ENCODE measurements around the gene INPP4A.

Gene INPP4A

GRCh38 chr2:98586551-98587140, 142.0 kb downstream of the INPP4A start:
- POLR2A ChIA-PET = interaction anchor here (1.6 kb wide), 1 partner anchor 22 kb away, joined by 3 read pairs; the partner anchor contains the start of genes COA5 and UNC50

GRCh38 chr2:98588880-98589431, 144.3 kb downstream of the INPP4A start:
- Histone ChIP-seq H3K27ac (ENCODE audit: extremely low read depth, low read depth, low read length) (no peak overlapping the region), H3K36me3 (ENCODE audit: control insufficient read depth in 2 of 2, insufficient read depth in 1 of 2, low read length in 2 of 2) (peaks cover 4 to 27% of the 10 kb centered on the region in 2 experiments; a peak in 2 of 3 replicates), H3K9me3 (ENCODE audit: control insufficient read depth, insufficient read depth, low read depth, low read length) (no peaks in the 10 kb centered on the region), H3K4me3 (ENCODE audit: low read depth, low read length) (no peak overlapping the region), H3K4me1 (ENCODE audit: control insufficient read depth, insufficient read depth, low read length) (no peaks in the 10 kb centered on the region; the same call in 1 of the 2 replicates)
- ChIA-PET CTCF (no interaction called here), POLR2A (no interaction called here)
- TF ChIP-seq ZIC2 (tag by site-specific recombination; IDR thresholded peaks at IDR 0.05) (peak; percentile 74), ZSCAN16 (tag by site-specific recombination; IDR thresholded peaks at IDR 0.05) (no peak), ZNF423 (tag by site-specific recombination; IDR thresholded peaks at IDR 0.05) (no peak), ZNF221 (tag by site-specific recombination; IDR thresholded peaks at IDR 0.05; ENCODE audit: borderline replicate concordance) (no peak), ZSCAN5A (tag by site-specific recombination; IDR thresholded peaks at IDR 0.05) (no peak), ZNF175 (tag by site-specific recombination; IDR thresholded peaks at IDR 0.05) (no peak), ZNF664 (tag by site-specific recombination; IDR thresholded peaks at IDR 0.05) (0 out of 2 replicates have a peak, but pooled peaks have one; percentile 20), ZNF560 (tag by site-specific recombination; IDR thresholded peaks at IDR 0.05; ENCODE audit: borderline replicate concordance) (no peak)

More at GRCh38 chr2:98586551-98587140, 142.0 kb downstream of the INPP4A start:
- Histone ChIP-seq H3K9me3 (ENCODE audit: control insufficient read depth, insufficient read depth, low read depth, low read length) (no peaks in the 10 kb centered on the region), H3K36me3 (ENCODE audit: control insufficient read depth in 2 of 2, insufficient read depth in 1 of 2, low read length in 2 of 2) (peaks cover 4 to 39% of the 10 kb centered on the region in 2 experiments; a peak in 2 of 3 replicates), H3K4me1 (ENCODE audit: control insufficient read depth, insufficient read depth, low read length) (no peaks in the 10 kb centered on the region; the same call in 1 of the 2 replicates), H3K4me3 (ENCODE audit: low read depth, low read length) (no peak overlapping the region), H3K27ac (ENCODE audit: extremely low read depth, low read depth, low read length) (no peak overlapping the region)
- no peak for TF ChIP-seq ZNF529 (tag by site-specific recombination; IDR thresholded peaks at IDR 0.05; ENCODE audit: insufficient replicate concordance)
- no peak for TF ChIP-seq ZNF837 (tag by site-specific recombination; IDR thresholded peaks at IDR 0.05)
- no peak for TF ChIP-seq ZNF214 (tag by site-specific recombination; IDR thresholded peaks at IDR 0.05; ENCODE audit: borderline replicate concordance)
- TF ChIP-seq KLF1 (tag by site-specific recombination; IDR thresholded peaks at IDR 0.05) = no peak
- TF ChIP-seq ZNF155 (tag by site-specific recombination; IDR thresholded peaks at IDR 0.05) = no peak
- no peak for TF ChIP-seq HOXD13 (CRISPR knock-in tag; IDR thresholded peaks at IDR 0.05; ENCODE audit: borderline replicate concordance)
- TF ChIP-seq ZNF248 (tag by site-specific recombination; IDR thresholded peaks at IDR 0.05) = no peak
- TF ChIP-seq ZSCAN5A (tag by site-specific recombination; IDR thresholded peaks at IDR 0.05) = no peak
- TF ChIP-seq ZFP41 (tag by site-specific recombination; IDR thresholded peaks at IDR 0.05; ENCODE audit: borderline replicate concordance) = no peak
- TF ChIP-seq ZNF664 (tag by site-specific recombination; IDR thresholded peaks at IDR 0.05) = no peak
- 0 out of 2 replicates have a peak, but pooled peaks have one; percentile 32 for TF ChIP-seq SCRT2 (tag by site-specific recombination; IDR thresholded peaks at IDR 0.05)
- TF ChIP-seq ZNF394 (tag by site-specific recombination; IDR thresholded peaks at IDR 0.05; ENCODE audit: borderline replicate concordance) = no peak
- TF ChIP-seq SCRT1 (tag by site-specific recombination; IDR thresholded peaks at IDR 0.05; ENCODE audit: borderline replicate concordance) = 0 out of 2 replicates have a peak, but pooled peaks have one; percentile 25
- no peak for TF ChIP-seq ZNF621 (tag by site-specific recombination; IDR thresholded peaks at IDR 0.05)
- TF ChIP-seq GLI4 (tag by site-specific recombination; IDR thresholded peaks at IDR 0.05) = no peak
- no peak for TF ChIP-seq PBX3 (CRISPR knock-in tag; IDR thresholded peaks at IDR 0.05)
- no peak for TF ChIP-seq ZNF623 (tag by site-specific recombination; IDR thresholded peaks at IDR 0.05)
- CTCF ChIA-PET = interaction anchor here (0.6 to 1.0 kb wide), 2 partner anchors 15 to 503 kb away, joined by 3 read pairs; no protein-coding TSS in a partner anchor

All from HEK293 (cell line).